GM23338 (cell line): ENCODE results near the gene FKBP5. TPM values are rescaled to one million over a fixed set of nuclear protein-coding genes. Genes with fewer than 3 reads are reported as not detected.

ENCODE experiments used
- ATAC-seq: fragments of 200-7000 bp; cut with Tn5 transposase; 3 replicates; pipeline ENCODE4 v1.9.1; 2020
- DNase-seq: peaks from one replicate; pipeline ENCODE4 v3.0.0-alpha.2; 2015; ENCODE audit warnings: low spot score
- H2AFZ ChIP-seq: fragments of 200-600 bp; sonication (generic); 2 replicates; pipeline ENCODE4 v1.8.0; 2016; ENCODE audit warnings: antibody characterized with exemption, mild to moderate bottlenecking, moderate library complexity
- H3F3A ChIP-seq: fragments of 200-600 bp; sonication (generic); replicated peaks from 2 replicates; pipeline ENCODE4 v1.8.0; 2017; ENCODE audit warnings: antibody characterized with exemption, mixed run types, low read depth
- H3K27ac ChIP-seq: fragments of 200-600 bp; sonication (generic); 2 replicates; pipeline ENCODE4 v1.6.1; 2016; ENCODE audit warnings: low read depth
- H3K27me3 ChIP-seq: fragments of 200-600 bp; sonication (generic); 2 replicates; pipeline ENCODE4 v1.8.0; 2016; ENCODE audit warnings: mild to moderate bottlenecking, mixed run types, moderate library complexity; ENCODE audit not compliant: insufficient read depth
- H3K36me3 ChIP-seq: fragments of 200-600 bp; sonication (generic); 2 replicates; pipeline ENCODE4 v1.8.0; 2016; ENCODE audit warnings: mild to moderate bottlenecking; ENCODE audit not compliant: insufficient read depth
- H3K4me1 ChIP-seq: fragments of 200-600 bp; sonication (generic); 2 replicates; pipeline ENCODE4 v1.8.0; 2016; ENCODE audit warnings: mild to moderate bottlenecking, moderate library complexity; ENCODE audit not compliant: insufficient read depth
- H3K4me2 ChIP-seq: fragments of 200-600 bp; sonication (generic); 2 replicates; pipeline ENCODE4 v1.7.1; 2017; ENCODE audit warnings: mixed run types
- H3K4me3 ChIP-seq: fragments of 200-600 bp; sonication (generic); 2 replicates; pipeline ENCODE4 v1.6.1; 2016; ENCODE audit warnings: mixed run types
- H3K79me2 ChIP-seq: fragments of 200-600 bp; sonication (generic); replicated peaks from 2 replicates; pipeline ENCODE4 v1.8.0; 2017; ENCODE audit warnings: mild to moderate bottlenecking; ENCODE audit not compliant: insufficient read depth
- H3K9me2 ChIP-seq: fragments of 200-600 bp; sonication (generic); 2 replicates; pipeline ENCODE4 v1.8.0; 2017; ENCODE audit not compliant: insufficient read depth
- H4K20me1 ChIP-seq: fragments of 200-600 bp; sonication (generic); replicated peaks from 2 replicates; pipeline ENCODE4 v1.8.0; 2017; ENCODE audit warnings: mild to moderate bottlenecking; ENCODE audit not compliant: insufficient read depth
- H3K27ac Mint-ChIP-seq: 2 replicates; pipeline ENCODE4 v1.8.0; 2020; ENCODE audit warnings: inconsistent platforms, mild to moderate bottlenecking, moderate library complexity, mixed read lengths
- H3K27me3 Mint-ChIP-seq: 3 replicates; pipeline ENCODE4 v1.8.0; 2022; ENCODE audit warnings: low read depth, mild to moderate bottlenecking, moderate library complexity, mixed read lengths, inconsistent platforms; ENCODE audit not compliant: insufficient read depth, poor library complexity
- H3K36me3 Mint-ChIP-seq: 3 replicates; pipeline ENCODE4 v1.8.0; 2021; ENCODE audit warnings: low read depth, mild to moderate bottlenecking, inconsistent platforms, moderate library complexity, mixed read lengths
- H3K4me1 Mint-ChIP-seq: 3 replicates; pipeline ENCODE4 v1.8.0; 2020; ENCODE audit warnings: mild to moderate bottlenecking, inconsistent platforms, mixed read lengths
- H3K4me3 Mint-ChIP-seq: 3 replicates; pipeline ENCODE4 v1.8.0; 2021; ENCODE audit warnings: moderate library complexity, mild to moderate bottlenecking, inconsistent platforms, mixed read lengths
- H3K9me3 Mint-ChIP-seq: 3 replicates; pipeline ENCODE4 v1.8.0; 2020; ENCODE audit warnings: moderate library complexity, mild to moderate bottlenecking, inconsistent platforms, mixed read lengths
- CREB1 ChIP-seq: fragments of 250-450 bp; sonication (Bioruptor Pico); IDR thresholded peaks from 2 replicates; pipeline ENCODE4 v1.5.0; 2020; ENCODE audit warnings: low read depth, mild to moderate bottlenecking, moderate library complexity
- CTCF ChIP-seq, 2 experiments: fragments of 200-600 bp in 1 of 2; sonication (generic) in 1 of 2; conservative IDR thresholded peaks; 2 replicates each; pipeline versions ENCODE4 v1.5.1 to v1.6.1; 2016 to 2017; ENCODE audit warnings: antibody characterized with exemption in 2 of 2, low read depth in 2 of 2, mild to moderate bottlenecking in 2 of 2, moderate library complexity in 1 of 2
- EZH2 ChIP-seq: fragments of 200-600 bp; sonication (generic); IDR thresholded peaks from one replicate; pipeline ENCODE4 v1.8.0; 2017; ENCODE audit warnings: antibody characterized with exemption, mild to moderate bottlenecking, low read depth; ENCODE audit not compliant: unreplicated experiment
- JUNB ChIP-seq: IDR thresholded peaks from one replicate; pipeline ENCODE4 v1.6.1; 2016; ENCODE audit warnings: antibody characterized with exemption; ENCODE audit not compliant: unreplicated experiment
- NANOG ChIP-seq: IDR thresholded peaks from 2 replicates; pipeline ENCODE4 v1.6.1; 2016; ENCODE audit warnings: antibody characterized with exemption, borderline replicate concordance
- POLR2AphosphoS5 ChIP-seq: IDR thresholded peaks from 2 replicates; pipeline ENCODE4 v1.6.1; 2016; ENCODE audit warnings: antibody characterized with exemption, low read depth
- ZNF114 ChIP-seq: fragments of 250-450 bp; sonication (Bioruptor Pico); IDR thresholded peaks from 2 replicates; pipeline ENCODE4 v1.5.0; 2020; ENCODE audit warnings: mild to moderate bottlenecking, moderate library complexity
- ZNF331 ChIP-seq: fragments of 250-450 bp; sonication (Bioruptor Pico); IDR thresholded peaks from 2 replicates; pipeline ENCODE4 v1.5.0; 2020; ENCODE audit warnings: low read depth, mild to moderate bottlenecking, moderate library complexity
- ZNF462 ChIP-seq: fragments of 250-450 bp; sonication (Bioruptor Pico); IDR thresholded peaks from 2 replicates; pipeline ENCODE4 v1.5.0; 2020; ENCODE audit warnings: mild to moderate bottlenecking, moderate library complexity
- polyA plus RNA-seq: library from polyadenylated mRNA; unstranded; fragments of >200 nt; fragmentation: Nextera tagmentation; extraction: Ambion mirVana; gene quantifications from 2 replicates; pipeline ENCODE4 v1.2.1, GENCODE V29; 2016
- total RNA-seq: library from RNA; depleted of rRNA; stranded (reverse); fragments of >200 nt; shearing (Covaris generic); gene quantifications from 2 replicates; pipeline ENCODE4 v1.2.3, GENCODE V29; 2014

The FKBP5 gene
- total and polyA plus RNA-seq, 2 experiments from 2014 or later = 19.8 to 28.6 TPM

GRCh38 chr6:35674594-35674993, 14.1 kb downstream of the FKBP5 start:
- no peak overlapping the region for H3K4me3 Mint-ChIP-seq
- Histone ChIP-seq H2AFZ (no peak overlapping the region), H3K9me2 (no peaks in the 10 kb centered on the region), H3K79me2 (peaks cover 84% of the 10 kb centered on the region), H3K4me2 (no peak overlapping the region), H4K20me1 (peaks cover 7% of the 10 kb centered on the region; the same call in 1 of the 2 replicates), H3K27ac (no peak overlapping the region), H3K4me1 (peaks cover 10% of the 10 kb centered on the region), H3F3A (no peaks in the 10 kb centered on the region), H3K4me3 (no peak overlapping the region), H3K27me3 (no peaks in the 10 kb centered on the region), H3K36me3 (no peaks in the 10 kb centered on the region)
- no peak for TF ChIP-seq EZH2
- TF ChIP-seq NANOG = no peak
- no peak for TF ChIP-seq JUNB
- no peak for TF ChIP-seq ZNF114 (CRISPR knock-in tag)
- no peak for TF ChIP-seq POLR2AphosphoS5
- no peak for TF ChIP-seq ZNF462 (CRISPR knock-in tag)
- TF ChIP-seq CTCF (conservative IDR thresholded peaks at IDR 0.05; ENCODE audit: low read depth in 2 of 2) = no peak
- TF ChIP-seq CREB1 (CRISPR knock-in tag) = no peak
- no peak for TF ChIP-seq ZNF331
- peaks cover 2% of the 10 kb centered on the region for H3K27me3 Mint-ChIP-seq
- DNase-seq (no peak), ATAC-seq (no peak)
- H3K4me1 Mint-ChIP-seq = peaks cover 19% of the 10 kb centered on the region
- H3K36me3 Mint-ChIP-seq = no peaks in the 10 kb centered on the region; the same call in 2 of the 3 replicates
- no peaks in the 10 kb centered on the region for H3K9me3 Mint-ChIP-seq
- H3K27ac Mint-ChIP-seq = no peak overlapping the region
